ENCODE data around the gene UTP11.
A peak's percentile ranks its signal among the peaks of the same experiment; 100 is the strongest.

Gene UTP11

GRCh38 chr1:38061290-38061689 is 48.8 kb downstream of the UTP11 start:
- Histone ChIP-seq H3K79me2 (ENCODE audit: low read length) (peaks cover 99% of the 10 kb centered on the region), H3K27ac (ENCODE audit: low read length) (peak overlapping the region; percentile 88), H3K4me3 (ENCODE audit: low read length) (peak overlapping the region; percentile 59; the same call in 1 of the 2 replicates), H3K27me3 (ENCODE audit: low read depth, low read length) (no peaks in the 10 kb centered on the region), H3K4me1 (ENCODE audit: low read length) (peaks cover 85% of the 10 kb centered on the region), H3K4me2 (ENCODE audit: low read length) (peak overlapping the region; percentile 81), H4K20me1 (ENCODE audit: insufficient read depth, low read length) (peaks cover 73% of the 10 kb centered on the region), H2AFZ (ENCODE audit: low read depth, low read length) (no peak overlapping the region), H3K9me3 (ENCODE audit: insufficient read depth, low read length) (no peaks in the 10 kb centered on the region), H3K9ac (ENCODE audit: low read length) (peak overlapping the region; percentile 65; the same call in 1 of the 2 replicates), H3K36me3 (replicated peaks; ENCODE audit: low read depth, low read length) (peaks cover 24% of the 10 kb centered on the region)
- TF ChIP-seq EZH2phosphoT487 (IDR thresholded peaks at IDR 0.05; ENCODE audit: low read depth) = no peak
- no peak for TF ChIP-seq CTCF (IDR thresholded peaks at IDR 0.05; ENCODE audit: low read depth, low read length)

- peak overlapping the region; percentile 88 for H3K27ac ChIP-seq (ENCODE audit: low read length)
- TF ChIP-seq EZH2phosphoT487 (IDR thresholded peaks at IDR 0.05; ENCODE audit: low read depth) = no peak
- no peak for TF ChIP-seq CTCF (IDR thresholded peaks at IDR 0.05; ENCODE audit: low read depth, low read length)
- H3K9ac ChIP-seq (ENCODE audit: low read length) = peak overlapping the region; percentile 65; the same call in 1 of the 2 replicates
- peaks cover 87% of the 10 kb centered on the region for H3K4me1 ChIP-seq (ENCODE audit: low read length)
- peak overlapping the region; percentile 59 for H3K4me3 ChIP-seq (ENCODE audit: low read length)
- no peaks in the 10 kb centered on the region for H3K9me3 ChIP-seq (ENCODE audit: insufficient read depth, low read length)
- H3K36me3 ChIP-seq (replicated peaks; ENCODE audit: low read depth, low read length) = peaks cover 24% of the 10 kb centered on the region
- peaks cover 99% of the 10 kb centered on the region for H3K79me2 ChIP-seq (ENCODE audit: low read length)
- no peak overlapping the region for H2AFZ ChIP-seq (ENCODE audit: low read depth, low read length)
- H3K4me2 ChIP-seq (ENCODE audit: low read length) = peak overlapping the region; percentile 81
- no peaks in the 10 kb centered on the region for H3K27me3 ChIP-seq (ENCODE audit: low read depth, low read length)
- H4K20me1 ChIP-seq (ENCODE audit: insufficient read depth, low read length) = peaks cover 71% of the 10 kb centered on the region
These were observed 49.4 kb downstream of the UTP11 start for GRCh38 chr1:38061883-38062328.

- Histone ChIP-seq H3K27me3 (ENCODE audit: low read depth, low read length) (no peaks in the 10 kb centered on the region), H3K79me2 (ENCODE audit: low read length) (peaks cover 99% of the 10 kb centered on the region), H3K9ac (ENCODE audit: low read length) (peak overlapping the region; percentile 65), H2AFZ (ENCODE audit: low read depth, low read length) (no peak overlapping the region), H3K4me3 (ENCODE audit: low read length) (peak overlapping the region; percentile 59), H3K27ac (ENCODE audit: low read length) (peak overlapping the region; percentile 88), H3K36me3 (replicated peaks; ENCODE audit: low read depth, low read length) (peaks cover 24% of the 10 kb centered on the region), H3K4me1 (ENCODE audit: low read length) (peaks cover 87% of the 10 kb centered on the region), H3K9me3 (ENCODE audit: insufficient read depth, low read length) (no peaks in the 10 kb centered on the region), H4K20me1 (ENCODE audit: insufficient read depth, low read length) (peaks cover 71% of the 10 kb centered on the region), H3K4me2 (ENCODE audit: low read length) (peak overlapping the region; percentile 82)
- TF ChIP-seq CTCF (IDR thresholded peaks at IDR 0.05; ENCODE audit: low read depth, low read length) = no peak
- no peak for TF ChIP-seq EZH2phosphoT487 (IDR thresholded peaks at IDR 0.05; ENCODE audit: low read depth)
These were observed 50.1 kb downstream of the UTP11 start for GRCh38 chr1:38062361-38063288.

- H3K4me1 ChIP-seq (ENCODE audit: low read length) = peaks cover 92% of the 10 kb centered on the region
- H3K79me2 ChIP-seq (ENCODE audit: low read length) = peaks cover 99% of the 10 kb centered on the region
- peaks cover 74% of the 10 kb centered on the region for H4K20me1 ChIP-seq (ENCODE audit: insufficient read depth, low read length)
- peaks cover 24% of the 10 kb centered on the region for H3K36me3 ChIP-seq (replicated peaks; ENCODE audit: low read depth, low read length)
- TF ChIP-seq CTCF (IDR thresholded peaks at IDR 0.05; ENCODE audit: low read depth, low read length) (no peak), EZH2phosphoT487 (IDR thresholded peaks at IDR 0.05; ENCODE audit: low read depth) (no peak)
- H2AFZ ChIP-seq (ENCODE audit: low read depth, low read length) = no peak overlapping the region
- H3K27me3 ChIP-seq (ENCODE audit: low read depth, low read length) = no peaks in the 10 kb centered on the region
- peak overlapping the region; percentile 50; the same call in 1 of the 2 replicates for H3K9ac ChIP-seq (ENCODE audit: low read length)
- H3K4me3 ChIP-seq (ENCODE audit: low read length) = peak overlapping the region; percentile 4; the same call in 1 of the 2 replicates
- H3K9me3 ChIP-seq (ENCODE audit: insufficient read depth, low read length) = no peaks in the 10 kb centered on the region
- H3K4me2 ChIP-seq (ENCODE audit: low read length) = peak overlapping the region; percentile 45
- H3K27ac ChIP-seq (ENCODE audit: low read length) = peak overlapping the region; percentile 51
These were observed 51.1 kb downstream of the UTP11 start for GRCh38 chr1:38063616-38064015.

Data from OCI-LY3 (cell line).